ENCODE data around the gene CROT. TPM values are rescaled to one million over a fixed set of nuclear protein-coding genes. Genes with fewer than 3 reads are reported as not detected.

The CROT gene
- total RNA-seq, 2 donors from 2014 or later = 6.3 to 11.0 TPM

DNA sequence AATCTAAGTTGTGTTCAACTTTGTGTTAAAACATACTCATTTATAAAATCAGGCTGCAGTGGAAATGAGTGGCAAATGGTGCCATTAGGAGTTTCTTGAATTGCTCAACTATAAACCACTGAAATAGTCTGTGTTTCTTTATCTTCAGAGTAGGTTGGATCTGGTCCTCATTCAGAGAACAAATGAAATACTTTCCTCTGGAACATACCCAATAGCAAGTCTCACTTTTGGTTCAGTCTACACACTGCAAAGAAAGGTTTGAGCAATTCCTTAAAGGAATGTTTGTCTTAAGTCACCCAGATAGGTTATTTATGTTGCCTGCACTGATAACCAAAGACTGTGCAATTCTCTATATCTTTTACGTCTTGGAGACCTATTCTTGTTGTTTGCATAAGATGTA, 67.6 kb downstream of the CROT start:
- Mint-ChIP-seq H3K4me3 (no peak overlapping the region), H3K9me3 (no peaks in the 10 kb centered on the region), H3K36me3 (ENCODE audit: low read depth) (no peaks in the 10 kb centered on the region), H3K27me3 (ENCODE audit: insufficient read depth) (no peaks in the 10 kb centered on the region), H3K27ac (no peak overlapping the region), H3K4me1 (peaks cover 22% of the 10 kb centered on the region)
- peaks cover 11% of the 10 kb centered on the region for H3K4me1 ChIP-seq (ENCODE audit: control insufficient read depth, insufficient read depth, low read length)
- no peak overlapping the region for H3K27ac ChIP-seq (ENCODE audit: low read depth, low read length)
- no peak overlapping the region for H3K9ac ChIP-seq (ENCODE audit: extremely low read depth, low read length, poor library complexity, severe bottlenecking)
- H3K27me3 ChIP-seq (ENCODE audit: control insufficient read depth, insufficient read depth, low read length, poor library complexity, severe bottlenecking) = no peaks in the 10 kb centered on the region
- WGBS, 2 experiments (ENCODE audit: insufficient coverage in 1 of 2, insufficient read length in 1 of 2) = 100% methylated on average over 1 of the region's 1 CpG; no CpG with 5 or more reads in 1 of the 2 experiments
- no peak overlapping the region for H3K4me3 ChIP-seq (ENCODE audit: low read length)
- DNase-seq = no peak
- no peaks in the 10 kb centered on the region for H3K36me3 ChIP-seq (ENCODE audit: control insufficient read depth, insufficient read depth, low read length)
- TF ChIP-seq, protein P1, sequence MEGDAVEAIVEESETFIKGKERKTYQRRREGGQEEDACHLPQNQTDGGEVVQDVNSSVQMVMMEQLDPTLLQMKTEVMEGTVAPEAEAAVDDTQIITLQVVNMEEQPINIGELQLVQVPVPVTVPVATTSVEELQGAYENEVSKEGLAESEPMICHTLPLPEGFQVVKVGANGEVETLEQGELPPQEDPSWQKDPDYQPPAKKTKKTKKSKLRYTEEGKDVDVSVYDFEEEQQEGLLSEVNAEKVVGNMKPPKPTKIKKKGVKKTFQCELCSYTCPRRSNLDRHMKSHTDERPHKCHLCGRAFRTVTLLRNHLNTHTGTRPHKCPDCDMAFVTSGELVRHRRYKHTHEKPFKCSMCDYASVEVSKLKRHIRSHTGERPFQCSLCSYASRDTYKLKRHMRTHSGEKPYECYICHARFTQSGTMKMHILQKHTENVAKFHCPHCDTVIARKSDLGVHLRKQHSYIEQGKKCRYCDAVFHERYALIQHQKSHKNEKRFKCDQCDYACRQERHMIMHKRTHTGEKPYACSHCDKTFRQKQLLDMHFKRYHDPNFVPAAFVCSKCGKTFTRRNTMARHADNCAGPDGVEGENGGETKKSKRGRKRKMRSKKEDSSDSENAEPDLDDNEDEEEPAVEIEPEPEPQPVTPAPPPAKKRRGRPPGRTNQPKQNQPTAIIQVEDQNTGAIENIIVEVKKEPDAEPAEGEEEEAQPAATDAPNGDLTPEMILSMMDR (conservative IDR thresholded peaks at IDR 0.05) = no peak
- no peaks in the 10 kb centered on the region for H3K9me3 ChIP-seq (ENCODE audit: control insufficient read depth, low read length)

DNA sequence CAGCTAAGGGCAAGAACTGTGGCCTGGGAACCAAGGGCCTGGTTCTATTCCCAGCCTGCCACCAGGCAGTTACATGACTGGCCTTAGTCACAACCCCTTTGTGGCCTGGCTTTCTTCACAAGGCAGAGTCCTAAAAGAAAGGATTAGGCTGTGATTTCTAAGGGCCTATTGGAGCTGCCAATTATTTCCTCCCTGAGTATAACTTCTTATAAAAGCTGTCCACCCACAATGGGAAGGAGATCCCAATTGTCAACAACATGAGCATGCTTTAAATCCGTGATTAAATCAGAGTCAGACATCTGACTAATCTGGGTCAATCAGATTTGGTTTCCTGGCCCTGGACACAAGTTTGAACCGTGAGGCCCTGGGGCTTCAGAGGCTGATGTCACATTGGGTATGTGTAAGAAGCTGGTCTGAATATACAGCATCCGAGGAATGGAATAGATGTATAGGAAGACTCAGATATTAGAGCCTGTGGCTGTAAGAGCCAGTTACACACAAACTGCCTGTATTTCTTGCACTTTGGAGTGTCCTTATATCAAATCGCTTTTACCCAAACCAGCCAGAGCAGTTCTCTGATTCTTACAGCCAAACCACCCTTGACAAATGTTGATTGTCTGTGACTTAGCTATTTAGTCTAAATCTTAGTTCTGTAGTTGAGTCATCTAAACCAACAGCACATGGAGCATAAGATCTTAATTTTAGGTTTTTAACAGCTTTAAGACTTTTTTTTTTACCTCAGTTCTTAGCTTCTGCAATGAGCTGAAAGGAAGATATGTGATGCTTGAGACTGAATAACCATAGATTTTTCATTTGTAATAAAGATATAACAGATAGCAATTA, 68.7 kb downstream of the CROT start:
- Histone ChIP-seq H3K9ac (ENCODE audit: extremely low read depth, low read length, poor library complexity, severe bottlenecking) (no peak overlapping the region), H3K4me3 (ENCODE audit: low read length) (no peak overlapping the region), H3K4me1 (ENCODE audit: control insufficient read depth, insufficient read depth, low read length) (peaks cover 11% of the 10 kb centered on the region), H3K9me3 (ENCODE audit: control insufficient read depth, low read length) (no peaks in the 10 kb centered on the region), H3K36me3 (ENCODE audit: control insufficient read depth, insufficient read depth, low read length) (no peaks in the 10 kb centered on the region), H3K27me3 (ENCODE audit: control insufficient read depth, insufficient read depth, low read length, poor library complexity, severe bottlenecking) (no peaks in the 10 kb centered on the region), H3K27ac (ENCODE audit: low read depth, low read length) (no peak overlapping the region)
- no peak overlapping the region for H3K27ac Mint-ChIP-seq
- TF ChIP-seq, protein P1 (conservative IDR thresholded peaks at IDR 0.05) = no peak
- no peaks in the 10 kb centered on the region for H3K36me3 Mint-ChIP-seq (ENCODE audit: low read depth)
- peaks cover 22% of the 10 kb centered on the region for H3K4me1 Mint-ChIP-seq
- H3K4me3 Mint-ChIP-seq = no peak overlapping the region
- no peaks in the 10 kb centered on the region for H3K27me3 Mint-ChIP-seq (ENCODE audit: insufficient read depth)
- no peaks in the 10 kb centered on the region for H3K9me3 Mint-ChIP-seq
- no peak for DNase-seq
- WGBS, 2 experiments (ENCODE audit: insufficient coverage in 1 of 2, insufficient read length in 1 of 2) = 81 to 90% methylated on average over 2 to 4 of the region's 4 CpGs

DNA sequence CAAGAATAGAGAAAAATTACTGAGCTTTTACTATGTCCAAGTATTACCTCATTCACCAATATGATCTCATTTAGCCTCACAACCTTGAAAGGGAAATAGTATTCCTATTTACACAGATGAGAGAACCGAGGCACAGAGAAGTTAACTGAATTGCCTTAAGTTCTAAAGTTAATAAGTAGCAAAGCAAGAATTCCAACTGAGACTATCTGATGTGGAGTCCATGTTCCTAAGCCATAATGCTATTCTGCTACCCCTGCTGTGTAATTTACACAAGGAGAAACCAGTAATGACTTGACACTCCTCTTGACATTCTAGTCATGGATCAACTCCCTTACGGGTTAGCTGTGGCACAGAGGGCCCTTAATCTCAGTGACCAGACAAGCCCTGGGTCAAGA, 69.3 kb downstream of the CROT start:
- Histone ChIP-seq H3K36me3 (ENCODE audit: control insufficient read depth, insufficient read depth, low read length) (no peaks in the 10 kb centered on the region), H3K9ac (ENCODE audit: extremely low read depth, low read length, poor library complexity, severe bottlenecking) (no peak overlapping the region), H3K9me3 (ENCODE audit: control insufficient read depth, low read length) (no peaks in the 10 kb centered on the region), H3K27ac (ENCODE audit: low read depth, low read length) (no peak overlapping the region), H3K4me1 (ENCODE audit: control insufficient read depth, insufficient read depth, low read length) (peaks cover 11% of the 10 kb centered on the region), H3K4me3 (ENCODE audit: low read length) (no peak overlapping the region), H3K27me3 (ENCODE audit: control insufficient read depth, insufficient read depth, low read length, poor library complexity, severe bottlenecking) (no peaks in the 10 kb centered on the region)
- no peak overlapping the region for H3K27ac Mint-ChIP-seq
- peaks cover 22% of the 10 kb centered on the region for H3K4me1 Mint-ChIP-seq
- WGBS, 2 experiments (ENCODE audit: insufficient coverage in 1 of 2, insufficient read length in 1 of 2) = 84 to 90% methylated on average over 1 to 2 of the region's 2 CpGs
- H3K9me3 Mint-ChIP-seq = no peaks in the 10 kb centered on the region
- H3K27me3 Mint-ChIP-seq (ENCODE audit: insufficient read depth) = no peaks in the 10 kb centered on the region
- TF ChIP-seq, protein P1 (conservative IDR thresholded peaks at IDR 0.05) = no peak
- no peak overlapping the region for H3K4me3 Mint-ChIP-seq
- DNase-seq = no peak
- no peaks in the 10 kb centered on the region for H3K36me3 Mint-ChIP-seq (ENCODE audit: low read depth)
